Measurements from ENCODE around the gene MBIP. TPM values are rescaled to one million over a fixed set of nuclear protein-coding genes. Genes with fewer than 3 reads are reported as not detected.

The MBIP gene
- total RNA-seq, 1 experiment from 2014 or later: 4.2 TPM

Other genes starting within 250 kb of the MBIP start
- gene PTCSC3, start 143.9 kb downstream of the MBIP start, total RNA-seq (2014; rRNA removed; shearing (Covaris generic); ENCODE audit: low replicate concordance): not detected in 2 replicates
- gene NKX2-1, start 199.6 kb upstream of the MBIP start, total RNA-seq (2014; rRNA removed; shearing (Covaris generic); ENCODE audit: low replicate concordance): not detected in 2 replicates